GM12892 (cell line): ENCODE data around the gene EIF3CL.
"Not testable (repeated sequence)": the region's sequence is repeated elsewhere in the genome, so short reads cannot be mapped to it uniquely, and the experiment has no call there.

Experiments
- POLR2A ChIP-seq: IDR thresholded peaks from 2 replicates; pipeline ENCODE4 v1.6.1; 2011; ENCODE audit warnings: low read depth, low read length, control low read depth
- POLR2AphosphoS5 ChIP-seq: IDR thresholded peaks from 2 replicates; pipeline ENCODE4 v1.6.1; 2011; ENCODE audit warnings: low read depth, low read length, control low read depth

DNA sequence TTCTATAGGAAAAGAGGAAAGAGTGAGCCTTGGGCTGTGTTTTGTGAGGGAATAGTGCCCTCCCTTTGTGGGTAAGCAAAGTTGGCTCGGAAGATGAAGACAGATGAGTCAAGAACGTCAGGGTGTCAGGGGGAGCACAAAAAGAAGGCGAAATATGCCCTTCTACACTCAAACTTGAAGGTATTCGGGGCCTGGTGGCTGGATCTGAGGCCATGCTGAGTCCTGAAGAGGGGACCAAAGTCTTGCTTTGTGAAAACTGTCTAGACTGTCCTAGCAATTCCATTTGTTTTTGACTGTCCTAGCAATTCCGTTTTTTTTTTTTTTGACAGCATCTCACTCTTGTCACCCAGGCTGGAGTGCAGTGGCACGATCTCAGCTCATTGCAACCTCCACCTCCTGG lies 35.3 kb upstream of the EIF3CL start:
- TF ChIP-seq POLR2AphosphoS5, POLR2A: not testable (repeated sequence)
